Brain microvascular endothelial cell (primary cell): ENCODE data around the gene NEB.

Experiments used
- DNase-seq: peaks from one replicate; pipeline ENCODE4 v3.0.0-alpha.2; 2020
- H3K27ac ChIP-seq: fragments of 250-450 bp; sonication (Bioruptor Pico); 2 replicates; pipeline ENCODE4 v1.5.1; 2020; ENCODE audit warnings: mild to moderate bottlenecking, moderate library complexity
- H3K27me3 ChIP-seq: fragments of 250-450 bp; sonication (Bioruptor Pico); replicated peaks from 2 replicates; pipeline ENCODE4 v1.5.1; 2020; ENCODE audit warnings: mild to moderate bottlenecking
- H3K36me3 ChIP-seq: fragments of 250-450 bp; sonication (Bioruptor Pico); replicated peaks from 2 replicates; pipeline ENCODE4 v1.5.1; 2020; ENCODE audit warnings: mild to moderate bottlenecking
- H3K4me3 ChIP-seq: 2 replicates; pipeline ENCODE4 v1.5.1; 2011; ENCODE audit warnings: low read depth, mild to moderate bottlenecking, control low read depth, low read length, moderate library complexity
- CTCF ChIP-seq: IDR thresholded peaks from 2 replicates; pipeline ENCODE4 v1.5.1; 2011; ENCODE audit warnings: low read depth, mild to moderate bottlenecking, moderate library complexity, low read length, control low read depth, inconsistent platforms; ENCODE audit errors: missing control alignments
- in situ Hi-C: cut with HindIII; loops from 2 replicates; pipeline ENCODE4 v1.10.0; 2017; ENCODE audit warnings: low sequenced_read_pairs, low pct_ligation_motif_present

Gene NEB

GRCh38 chr2:151765760-151766410 lies 31.6 kb upstream of the NEB start:
- Histone ChIP-seq H3K27ac (no peak overlapping the region), H3K4me3 (no peak overlapping the region), H3K27me3 (no peaks in the 10 kb centered on the region), H3K36me3 (no peaks in the 10 kb centered on the region)
- no peak for DNase-seq
- no peak for TF ChIP-seq CTCF
- in situ Hi-C loops, result no loop called here

- Histone ChIP-seq H3K27ac (no peak overlapping the region), H3K36me3 (no peaks in the 10 kb centered on the region), H3K4me3 (no peak overlapping the region), H3K27me3 (no peaks in the 10 kb centered on the region)
- in situ Hi-C loops, result no loop called here
- TF ChIP-seq CTCF, result no peak
- no peak for DNase-seq
Observed at GRCh38 chr2:151762694-151763093, 28.4 kb upstream of the NEB start.

GRCh38 chr2:151761687-151762086 lies 27.4 kb upstream of the NEB start:
- H3K4me3 ChIP-seq, result no peak overlapping the region
- no peak overlapping the region for H3K27ac ChIP-seq
- H3K27me3 ChIP-seq, result no peaks in the 10 kb centered on the region
- TF ChIP-seq CTCF, result no peak
- no peaks in the 10 kb centered on the region for H3K36me3 ChIP-seq
- DNase-seq, result no peak
- in situ Hi-C loops, result no loop called here

GRCh38 chr2:151761193-151761592 lies 26.9 kb upstream of the NEB start:
- no peak for DNase-seq
- Histone ChIP-seq H3K27me3 (no peaks in the 10 kb centered on the region), H3K27ac (no peak overlapping the region), H3K4me3 (no peak overlapping the region), H3K36me3 (no peaks in the 10 kb centered on the region)
- no peak for TF ChIP-seq CTCF
- in situ Hi-C loops, result no loop called here

GRCh38 chr2:151760139-151760650 lies 25.9 kb upstream of the NEB start:
- DNase-seq, result peak; percentile 11
- in situ Hi-C loops, result no loop called here

More at GRCh38 chr2:151760139-151760650, 25.9 kb upstream of the NEB start:
- no peak for TF ChIP-seq CTCF
- Histone ChIP-seq H3K27ac (no peak overlapping the region), H3K4me3 (no peak overlapping the region), H3K27me3 (no peaks in the 10 kb centered on the region), H3K36me3 (no peaks in the 10 kb centered on the region)
